GM12864 (cell line): ENCODE data around the gene ATE1.

Experiments
- DNase-seq: peaks from one replicate; pipeline ENCODE4 v3.0.0-alpha.2; 2011; ENCODE audit warnings: low read depth
- H3K4me3 ChIP-seq: 2 replicates; pipeline ENCODE4 v1.5.1; 2011; ENCODE audit warnings: mild to moderate bottlenecking, low read depth, low read length, control low read depth
- CTCF ChIP-seq: IDR thresholded peaks from 2 replicates; pipeline ENCODE4 v1.5.1; 2011; ENCODE audit warnings: low read depth, mild to moderate bottlenecking, moderate library complexity, low read length, control low read depth, inconsistent platforms; ENCODE audit errors: missing control alignments

Gene ATE1

DNA sequence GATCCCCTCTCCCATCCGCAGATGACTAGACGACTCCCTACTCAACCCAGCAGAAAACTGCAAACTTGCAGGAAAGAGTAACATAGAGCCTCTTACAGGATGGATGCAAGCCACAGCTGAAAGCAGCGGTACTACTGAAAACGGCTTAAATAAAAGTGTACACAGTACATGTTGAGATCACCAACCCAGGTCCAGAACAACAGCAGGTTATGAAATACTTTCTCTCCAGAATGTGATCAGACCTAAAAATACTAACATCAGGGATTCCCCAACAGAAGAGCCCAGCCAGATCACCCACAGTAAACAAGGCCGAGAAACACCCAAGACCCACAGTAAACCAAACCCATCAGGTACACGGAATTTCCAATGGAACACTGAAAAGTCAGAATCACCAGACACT, 13.2 kb downstream of the ATE1 start:
- no peak overlapping the region for H3K4me3 ChIP-seq
- no peak for DNase-seq
- TF ChIP-seq CTCF = no peak

- no peak for DNase-seq
- no peak for TF ChIP-seq CTCF
- H3K4me3 ChIP-seq = no peak overlapping the region
Measured at GRCh38 chr10:121911421-121911697, 16.5 kb downstream of the ATE1 start.

DNA sequence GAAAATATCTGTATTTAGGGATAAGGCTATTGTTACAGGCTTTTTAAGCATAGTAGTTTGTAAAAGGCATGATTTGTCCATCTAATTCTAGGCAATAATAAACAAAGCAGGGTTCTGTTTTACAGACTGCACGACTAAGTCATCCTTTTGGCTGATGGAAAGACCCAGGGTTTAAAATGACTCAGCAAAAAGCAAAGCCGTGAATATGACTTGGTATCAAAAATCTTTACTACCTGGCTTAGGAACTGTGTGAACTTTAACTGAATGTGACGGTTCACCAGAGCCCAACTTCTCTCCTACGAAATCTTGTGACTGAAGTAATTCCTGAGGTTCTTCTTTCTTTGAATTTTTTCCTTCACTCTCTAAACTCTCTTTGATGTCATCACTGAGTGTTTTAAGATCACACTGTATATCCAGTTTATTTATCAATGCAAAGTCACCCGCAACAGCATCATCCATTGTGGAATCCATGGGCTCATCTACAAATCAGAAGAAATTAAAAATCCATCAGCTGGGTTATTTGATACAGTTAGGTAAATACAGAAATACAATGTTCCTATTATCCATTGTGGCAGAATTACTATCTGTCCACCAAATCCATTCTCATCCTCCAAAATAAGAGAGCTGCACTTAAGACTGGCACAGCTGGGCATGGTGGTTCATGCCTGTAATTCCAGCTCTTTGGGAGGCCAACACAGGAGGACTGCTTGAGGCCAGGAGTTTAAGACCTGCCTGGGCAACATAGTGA, 17.0 kb downstream of the ATE1 start:
- TF ChIP-seq CTCF = no peak
- no peak for DNase-seq
- H3K4me3 ChIP-seq = no peak overlapping the region

DNA sequence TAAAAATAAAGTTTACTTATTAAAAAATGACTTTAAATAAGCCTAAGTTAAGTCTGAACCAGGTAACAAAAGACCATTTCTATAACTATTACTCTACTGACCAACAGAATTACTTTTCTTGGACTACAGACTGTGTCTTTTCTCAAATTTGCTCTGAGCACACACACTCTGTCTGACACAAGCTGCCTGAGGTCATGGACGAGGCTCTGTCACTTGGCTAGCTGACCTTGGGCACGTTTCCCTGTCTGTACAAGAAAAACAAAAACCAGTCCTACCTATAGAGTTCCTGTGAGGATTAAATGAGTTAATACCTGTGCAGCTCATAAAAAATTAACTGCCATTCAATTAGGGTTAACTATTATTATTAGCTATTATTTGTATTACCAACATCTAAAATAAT, 22.9 kb downstream of the ATE1 start:
- DNase-seq = no peak
- H3K4me3 ChIP-seq = no peak overlapping the region
- no peak for TF ChIP-seq CTCF

DNA sequence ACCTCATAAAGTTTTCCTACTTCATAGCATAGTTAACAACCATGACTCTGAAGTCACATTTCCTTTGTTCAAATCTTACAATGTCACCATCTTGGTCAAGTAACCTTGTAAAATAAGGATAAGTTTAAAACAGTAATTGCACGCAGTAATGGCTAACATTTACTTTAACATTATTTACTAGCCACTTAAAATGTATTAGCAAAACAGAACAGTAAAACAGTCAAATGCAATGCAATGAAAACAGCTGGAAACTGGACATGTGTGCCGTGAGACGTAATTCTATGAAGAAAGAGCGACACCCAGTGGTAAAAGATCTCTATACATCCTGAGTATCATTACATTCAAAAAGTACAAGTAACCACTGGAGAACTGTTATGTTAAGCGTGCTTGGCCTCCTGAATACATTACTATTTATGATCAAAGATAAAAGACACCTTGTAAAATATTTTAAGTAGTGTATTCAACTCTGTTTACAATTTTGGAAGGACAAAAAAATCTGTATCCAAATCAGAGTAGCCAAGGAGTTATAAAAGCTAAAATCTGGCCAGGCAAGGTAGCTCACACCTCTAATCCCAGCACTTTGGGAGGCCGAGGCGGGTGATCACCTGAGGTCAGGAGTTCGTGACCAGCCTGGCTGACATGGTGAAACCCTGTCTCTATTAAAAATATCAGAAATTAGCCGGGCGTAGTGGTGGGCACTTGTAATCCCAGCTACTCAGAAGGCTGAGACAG, 27.2 kb downstream of the ATE1 start:
- no peak for DNase-seq
- peak; percentile 66 for TF ChIP-seq CTCF
- H3K4me3 ChIP-seq = no peak overlapping the region

GRCh38 chr10:121899727-121900126, 28.1 kb downstream of the ATE1 start:
- TF ChIP-seq CTCF = no peak
- H3K4me3 ChIP-seq = no peak overlapping the region
- DNase-seq = no peak

GRCh38 chr10:121891103-121891502, 36.7 kb downstream of the ATE1 start:
- H3K4me3 ChIP-seq = no peak overlapping the region
- DNase-seq = no peak
- TF ChIP-seq CTCF = no peak
